IPS DF 19.7 (cell line): ENCODE measurements around the gene CLCF1.
"Not testable (repeated sequence)": the region's sequence is repeated elsewhere in the genome, so short reads cannot be mapped to it uniquely, and the experiment has no call there.

Experiments used
- DNase-seq: peaks from one replicate; pipeline ENCODE4 v3.0.0-alpha.2; 2013; ENCODE audit warnings: low read depth, low spot score

The CLCF1 gene

DNA sequence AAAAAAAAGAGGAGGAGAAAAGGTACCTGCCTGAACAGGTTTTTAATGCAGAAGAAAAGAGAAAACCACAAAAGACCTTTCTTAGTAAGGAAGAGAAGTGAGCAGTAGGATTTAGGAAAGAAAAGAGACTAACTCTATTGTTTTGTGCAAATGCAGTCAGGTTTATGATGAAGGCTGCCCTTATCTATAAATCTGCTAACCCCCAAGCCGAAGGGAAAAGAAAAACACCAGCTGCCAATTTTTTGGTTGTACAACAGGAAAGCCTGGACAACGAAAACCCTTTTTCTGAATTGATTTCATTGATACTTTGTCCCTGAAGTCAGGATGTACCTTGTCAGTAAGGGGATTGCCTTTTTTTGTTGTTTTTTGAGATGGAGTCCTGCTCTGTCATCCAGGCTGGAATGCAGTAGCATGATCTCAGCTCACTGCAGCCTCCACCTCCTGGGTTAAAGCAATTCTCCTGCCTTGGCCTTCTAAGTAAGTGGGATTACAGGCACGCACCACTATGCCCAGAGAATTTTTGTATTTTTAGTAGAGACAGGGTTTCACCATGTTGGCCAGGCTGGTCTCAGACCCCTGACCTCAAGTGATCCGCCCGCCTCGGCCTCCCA, 41.2 kb downstream of the CLCF1 start:
- DNase-seq = no peak

DNA sequence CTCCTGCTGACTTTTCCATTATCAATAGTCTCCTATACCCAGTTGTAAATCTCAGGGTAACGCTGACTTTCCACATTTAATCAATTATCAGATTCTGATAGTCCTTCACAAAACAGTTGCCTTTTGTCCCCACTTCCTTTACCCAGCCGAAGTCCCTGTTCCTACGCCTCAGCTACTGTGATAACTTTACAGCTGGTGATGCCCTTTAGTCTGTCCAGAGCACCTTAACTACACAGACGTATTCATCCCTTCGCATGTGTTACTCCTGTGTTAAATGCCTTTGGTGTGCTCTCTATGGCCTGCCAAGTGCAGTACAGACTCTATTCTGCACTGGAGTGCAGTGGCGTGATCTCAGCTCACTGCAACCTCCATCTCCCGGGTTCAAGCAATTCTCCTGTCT, 49.9 kb downstream of the CLCF1 start:
- DNase-seq = no peak

DNA sequence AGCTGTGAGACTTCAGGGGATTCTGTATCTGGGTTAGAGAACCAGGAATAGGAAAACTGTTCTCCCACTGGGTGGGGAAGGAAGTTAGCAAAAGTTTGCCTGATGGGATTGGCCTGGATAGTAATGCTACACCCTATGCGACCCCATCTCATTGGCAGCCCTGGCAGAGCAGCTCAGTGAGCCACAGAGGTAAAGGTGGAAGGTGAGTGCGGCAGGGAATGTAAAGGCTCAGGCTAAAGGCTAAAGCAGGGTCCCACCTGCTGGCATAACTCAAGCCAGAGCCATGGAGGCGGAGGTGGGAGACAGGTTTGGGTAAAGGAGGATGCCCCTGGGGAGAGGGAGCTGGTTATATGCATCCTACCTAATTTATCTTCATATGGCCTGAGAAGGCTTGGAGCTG, 51.3 kb downstream of the CLCF1 start:
- no peak for DNase-seq

DNA sequence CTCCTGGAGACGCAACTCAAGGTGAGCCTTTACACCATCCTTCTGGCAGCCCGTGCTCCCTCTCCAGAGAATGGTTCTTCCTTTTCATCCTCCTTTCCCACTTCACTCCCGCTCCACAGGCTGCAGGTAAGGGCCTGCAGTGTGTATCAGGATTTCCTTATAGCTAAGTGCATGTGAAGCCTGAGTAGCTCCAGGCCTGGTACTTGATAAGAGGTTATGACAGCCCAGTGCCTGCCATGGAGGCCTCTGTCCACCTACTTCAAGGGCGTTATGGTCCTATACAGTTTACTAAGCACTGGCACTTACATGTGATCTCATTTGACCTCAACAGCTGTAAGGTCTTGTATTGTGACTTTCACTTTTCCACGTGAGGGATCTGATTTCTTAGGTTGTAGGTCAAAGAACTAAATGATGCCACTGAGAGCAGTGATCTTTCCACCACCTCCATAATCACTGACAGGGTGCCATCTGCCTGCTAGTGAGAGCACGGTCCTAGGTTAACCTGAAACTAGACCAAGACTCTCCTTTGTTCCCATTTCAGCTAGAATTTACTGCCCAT, 52.0 kb downstream of the CLCF1 start:
- no peak for DNase-seq

DNA sequence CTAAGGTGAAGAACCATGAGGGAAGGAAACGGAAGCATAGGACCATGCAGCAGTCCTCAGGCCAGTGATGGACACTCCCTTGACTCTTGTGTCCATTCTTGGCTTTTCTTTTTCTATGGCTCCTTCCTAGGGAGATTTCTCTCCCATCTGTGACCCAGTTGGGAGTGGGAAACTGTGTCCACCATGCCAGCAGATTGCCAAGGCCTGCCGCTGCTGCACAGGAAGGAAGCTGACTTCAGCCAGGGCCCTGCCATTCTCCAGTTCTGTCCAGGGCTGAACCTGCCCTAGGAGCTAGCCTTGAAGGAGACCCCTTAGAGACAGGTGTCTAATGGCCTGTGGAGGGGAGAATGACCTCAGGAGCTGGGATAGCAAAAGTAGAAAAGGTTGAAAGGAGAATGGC, 52.7 kb downstream of the CLCF1 start:
- DNase-seq = no peak

DNA sequence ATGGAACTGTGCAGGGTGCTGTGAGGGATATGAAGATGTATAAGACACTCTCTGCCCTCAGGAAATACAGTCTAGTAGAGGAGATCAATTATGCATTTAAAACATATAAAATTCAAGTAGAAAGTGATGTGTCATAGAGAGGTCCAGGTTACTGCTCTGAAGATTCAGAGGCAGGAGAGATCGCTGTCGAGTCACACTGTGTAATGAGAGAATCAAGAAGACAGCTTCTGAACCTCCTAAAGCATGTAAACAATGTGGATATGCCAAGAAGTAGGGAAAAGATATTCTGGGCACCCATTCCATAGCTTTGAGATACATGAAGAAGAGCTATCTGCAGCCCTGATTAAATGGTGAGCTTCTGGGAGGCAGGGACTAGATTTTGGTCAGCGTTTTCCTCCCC, 53.4 kb downstream of the CLCF1 start:
- DNase-seq = no peak

DNA sequence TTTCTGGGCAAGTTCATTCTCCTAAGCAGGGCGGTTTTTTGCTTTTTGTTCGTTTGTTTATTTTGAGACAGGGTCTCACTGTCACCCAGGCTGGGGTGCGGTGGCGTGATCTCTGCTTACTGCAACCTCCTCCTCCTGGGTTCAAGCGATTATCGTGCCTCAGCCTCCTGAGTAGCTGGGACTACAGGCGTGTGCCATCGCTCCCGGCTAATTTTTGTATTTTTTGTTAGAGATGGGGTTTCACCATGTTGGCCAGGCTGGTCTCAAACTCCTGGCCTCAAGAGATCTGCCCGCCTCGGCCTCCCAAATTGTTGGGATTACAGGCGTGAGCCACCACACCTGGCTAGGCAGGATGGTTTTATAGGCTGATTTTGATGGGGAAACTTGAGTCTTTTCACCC, 54.5 kb downstream of the CLCF1 start:
- not testable (repeated sequence) for DNase-seq

DNA sequence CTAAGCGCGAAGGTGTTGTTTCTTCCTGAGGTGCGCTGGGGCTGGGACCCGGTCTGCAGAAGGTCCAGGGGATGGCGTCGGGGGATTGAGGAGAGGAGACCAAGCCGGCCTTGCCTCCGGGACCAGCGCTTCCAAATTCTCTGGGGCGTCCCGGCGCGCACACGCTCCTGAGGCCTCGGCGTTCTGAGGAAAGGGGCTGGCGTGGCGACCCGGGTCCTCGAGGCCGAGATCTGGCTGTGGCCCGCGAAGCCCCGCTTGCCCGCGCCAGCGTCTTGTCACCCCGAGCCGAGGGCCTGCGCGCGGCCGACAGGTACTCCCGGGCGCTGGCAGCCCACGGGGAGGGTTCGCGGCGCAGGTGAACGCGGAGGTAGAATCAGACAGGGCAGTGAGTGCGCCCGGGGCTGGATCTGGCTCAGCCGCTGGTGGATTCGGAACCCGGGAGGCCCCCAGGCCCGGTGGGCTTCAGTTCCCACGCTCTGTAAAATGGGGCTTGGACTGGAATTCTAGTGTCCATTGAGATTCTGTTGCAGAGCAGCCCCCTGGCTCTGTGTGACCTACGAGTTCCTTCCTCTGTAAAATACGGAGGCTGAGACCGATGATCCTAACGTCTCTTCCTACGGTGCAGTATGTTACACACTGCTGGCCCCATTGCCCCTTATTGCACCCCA, 55.4 kb downstream of the CLCF1 start:
- DNase-seq = no peak

DNA sequence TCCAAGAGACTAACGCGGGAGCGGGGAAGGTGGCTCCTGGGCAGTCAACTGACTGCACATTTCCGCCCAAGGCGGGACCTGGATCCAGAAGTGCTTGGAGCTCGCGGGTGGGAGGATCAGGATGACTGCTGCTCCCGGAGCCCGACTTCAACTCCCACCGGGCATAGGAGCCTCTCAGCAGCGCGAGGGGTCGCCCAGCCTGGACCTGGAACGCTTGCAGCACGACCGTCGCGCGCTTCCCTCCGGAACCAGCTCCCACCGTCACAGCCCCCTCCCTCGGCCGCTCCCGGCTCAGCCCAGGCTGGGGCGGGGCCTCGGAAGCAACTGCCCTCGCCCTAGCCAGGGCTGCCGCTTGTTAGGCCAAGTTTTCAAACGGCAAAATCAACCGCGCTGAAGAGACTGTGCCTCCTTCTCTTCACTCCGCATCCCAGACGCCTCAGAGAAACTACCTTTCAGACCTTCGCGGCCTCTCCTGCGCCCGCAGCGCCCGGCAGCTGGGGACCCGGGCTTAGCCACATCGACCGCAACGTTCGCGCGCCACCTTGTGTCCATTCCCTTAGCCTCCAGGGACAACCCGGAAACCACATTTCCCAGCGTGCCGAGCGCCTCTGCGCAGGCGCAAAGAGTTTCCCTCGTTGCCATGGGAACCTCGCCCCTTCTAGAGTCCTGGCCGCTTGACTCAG, 56.1 kb downstream of the CLCF1 start:
- DNase-seq = peak; percentile 86

DNA sequence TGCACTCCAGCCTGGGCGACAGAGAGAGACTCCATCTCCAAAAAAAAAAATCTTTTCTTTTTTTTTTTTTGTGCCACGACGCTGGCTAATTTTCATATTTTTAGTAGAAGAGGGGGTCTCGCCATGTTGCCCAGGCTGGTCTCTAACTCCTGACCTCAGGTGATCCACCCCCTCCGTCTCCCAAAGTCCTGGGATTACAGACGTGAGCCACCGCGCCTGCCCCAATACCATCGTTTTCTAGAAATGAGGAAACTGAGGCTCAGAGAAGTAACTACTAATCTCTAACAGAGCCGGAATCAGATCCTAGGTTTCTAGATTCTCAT, 56.6 kb downstream of the CLCF1 start:
- DNase-seq = no peak

DNA sequence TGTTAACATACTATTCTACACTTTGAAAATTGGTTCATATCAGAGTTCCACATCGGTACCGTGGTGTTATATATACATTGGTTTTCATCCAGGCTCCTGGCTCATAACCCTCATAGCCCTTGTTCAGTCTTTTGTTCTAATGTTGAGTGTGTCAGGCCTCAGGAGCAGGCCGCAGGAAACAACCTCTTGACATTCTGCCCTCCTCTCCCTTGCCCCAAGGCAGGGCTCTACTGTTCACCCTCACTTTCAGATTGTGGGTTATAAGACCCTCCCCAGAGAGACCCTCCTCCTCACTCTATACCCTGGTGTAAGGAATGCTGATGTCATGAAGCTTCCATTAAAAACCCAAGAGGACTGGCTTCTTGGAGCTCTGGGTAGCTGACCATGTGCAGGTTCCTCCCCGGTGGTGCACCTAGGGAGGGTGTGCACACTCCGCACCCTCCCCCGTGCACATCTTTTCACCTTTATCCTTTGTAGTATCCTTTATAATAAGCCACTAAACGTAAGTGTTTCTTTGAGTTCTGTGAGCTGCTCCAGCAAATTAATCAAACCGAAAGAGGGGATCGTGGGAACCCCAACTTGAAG, 58.0 kb downstream of the CLCF1 start:
- DNase-seq = no peak

DNA sequence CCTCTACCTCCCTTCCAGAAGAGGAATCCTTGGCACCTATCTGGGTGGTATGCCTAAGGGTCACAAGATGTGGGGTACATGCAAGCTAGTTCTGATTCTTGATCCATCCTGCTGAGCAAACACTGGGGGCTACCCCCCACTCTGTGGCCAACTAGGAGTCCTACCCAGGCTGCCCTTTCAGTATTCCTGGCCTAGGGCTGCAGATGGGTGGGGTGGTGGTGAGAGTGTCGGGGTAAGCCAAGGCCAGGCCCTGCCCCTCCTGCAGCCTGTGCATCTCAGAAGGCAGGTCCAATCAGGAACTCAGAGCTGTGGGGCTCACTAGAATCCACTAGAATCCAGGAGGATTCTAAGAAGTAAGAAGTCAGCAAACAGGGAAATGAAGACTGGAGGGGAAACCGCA, 59.2 kb downstream of the CLCF1 start:
- no peak for DNase-seq
